Stimulated activated CD8-positive, alpha-beta memory T cell treated with anti-CD3 and anti-CD28 coated beads, Interleukin-12 subunit alpha, Interleukin-12 subunit beta, amount 100 ng/mL, for 1 hour (primary cell): ENCODE results near the gene MCOLN3.

Experiments
- DNase-seq: peaks from one replicate; pipeline ENCODE4 v3.0.0-alpha.2; 2020; ENCODE audit warnings: low read depth

Gene MCOLN3

GRCh38 chr1:85048296-85049064, at the start of gene MCOLN3:
MCOLN3 (minus strand) TSS chr1:85048500; CDS start chr1:85045360, 3,140 bp downstream.
- DNase-seq = no peak

GRCh38 chr1:85093644-85094043, 45.3 kb upstream of the MCOLN3 start:
- DNase-seq = no peak

- DNase-seq = no peak
Observed at GRCh38 chr1:85091671-85092280, 43.5 kb upstream of the MCOLN3 start.

GRCh38 chr1:85090225-85090624, 41.9 kb upstream of the MCOLN3 start:
- DNase-seq = no peak

- no peak for DNase-seq
Observed at GRCh38 chr1:85089203-85089602, 40.9 kb upstream of the MCOLN3 start.

DNA sequence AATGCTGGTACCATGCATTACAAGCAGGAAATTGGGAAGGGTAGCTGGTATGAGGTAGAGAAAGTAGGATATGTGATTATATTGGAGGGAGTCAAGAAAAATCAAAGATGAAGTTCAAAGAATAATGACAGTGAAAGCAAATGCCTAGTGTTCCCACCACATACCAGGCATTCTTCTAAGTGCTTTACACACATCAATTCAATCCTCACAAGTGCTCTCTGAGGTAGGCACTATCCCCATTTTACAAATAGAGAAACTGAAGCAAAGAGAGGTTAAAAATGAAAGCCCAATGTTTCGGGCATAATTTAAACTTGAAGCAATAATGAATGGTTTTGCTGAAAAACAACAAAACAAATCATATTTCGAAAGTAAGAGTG, 40.1 kb upstream of the MCOLN3 start:
- DNase-seq = no peak

DNA sequence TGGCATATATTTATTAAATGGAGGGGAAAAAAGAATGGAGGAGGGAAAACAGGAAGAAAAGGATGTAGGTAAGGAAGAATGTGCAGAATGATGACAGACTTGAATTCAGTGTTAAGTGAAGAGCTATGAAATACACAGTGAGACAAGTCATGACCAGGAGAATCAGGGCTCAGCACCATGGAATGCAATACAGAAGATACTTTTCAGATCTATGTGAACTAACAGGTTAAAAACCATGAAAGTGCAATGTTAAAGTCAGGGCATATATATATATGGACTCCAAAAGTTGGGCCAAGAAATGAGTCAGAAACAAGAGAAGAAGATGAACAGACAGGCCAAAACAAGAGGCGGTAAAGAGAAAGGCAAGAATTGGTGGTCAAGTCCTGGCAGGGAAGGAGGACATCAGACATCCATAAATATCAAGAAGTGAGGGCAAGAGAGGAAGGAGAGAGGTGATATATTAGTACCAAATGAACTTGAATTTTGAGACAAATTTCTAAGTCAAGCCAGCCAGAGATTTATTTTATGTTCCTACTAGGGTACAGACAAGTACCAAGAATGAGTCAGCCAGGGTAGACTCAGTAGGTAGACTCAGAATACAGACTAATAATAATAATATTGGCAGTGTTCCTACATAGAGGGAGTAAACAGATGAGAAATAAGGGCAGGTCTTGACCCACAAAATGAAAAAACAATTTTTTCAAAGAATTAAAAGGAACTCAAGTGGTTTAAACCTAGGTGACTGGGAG, 39.5 kb upstream of the MCOLN3 start:
- no peak for DNase-seq

GRCh38 chr1:85085417-85085816, 37.1 kb upstream of the MCOLN3 start:
- DNase-seq = no peak

DNA sequence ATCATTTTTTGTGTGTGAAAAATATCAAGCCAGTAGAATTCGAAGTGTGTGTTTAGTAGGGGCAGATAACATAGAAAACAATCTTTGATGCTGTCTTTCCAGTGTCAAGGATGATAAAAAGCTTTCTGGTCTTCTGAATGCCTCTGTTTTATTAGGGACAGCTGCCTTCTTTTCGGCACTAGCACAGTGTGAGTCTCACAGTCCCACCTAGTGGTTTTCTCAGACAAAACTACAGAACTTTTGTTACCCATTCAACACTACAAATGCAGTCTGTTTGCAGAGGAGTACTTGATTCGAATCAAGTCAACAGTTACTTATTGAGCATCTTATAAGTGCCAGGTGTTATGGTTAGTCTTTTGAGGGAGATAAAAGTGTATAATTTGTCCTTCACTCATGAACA, 30.6 kb upstream of the MCOLN3 start:
- no peak for DNase-seq

- no peak for DNase-seq
Observed at GRCh38 chr1:85074365-85074964, 26.2 kb upstream of the MCOLN3 start.

DNA sequence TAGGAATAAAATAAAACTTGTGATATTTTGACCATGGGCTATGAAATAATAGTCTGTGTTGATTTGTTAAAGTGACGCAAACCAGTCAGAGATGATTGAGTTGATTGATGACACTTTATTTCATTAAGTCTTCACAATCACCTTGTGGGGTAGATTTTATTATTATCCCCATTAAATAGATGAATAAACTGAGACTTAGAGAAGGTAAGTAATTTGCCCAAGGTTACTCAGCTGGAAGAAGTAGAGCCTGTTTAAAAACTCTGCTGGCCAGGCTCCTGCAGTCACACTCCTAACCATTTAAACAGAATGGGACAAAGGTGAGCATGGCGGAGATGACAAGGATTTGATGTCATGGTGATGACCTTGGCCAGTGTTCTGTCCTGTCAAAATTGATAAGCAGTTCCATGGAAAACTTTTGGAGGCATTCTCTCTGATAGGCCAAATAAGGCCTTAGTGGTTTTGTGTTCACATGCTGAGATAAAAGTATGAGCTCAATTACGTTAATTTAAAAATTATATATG, 22.7 kb upstream of the MCOLN3 start:
- no peak for DNase-seq

- DNase-seq = no peak
Observed at GRCh38 chr1:85068846-85069245, 20.5 kb upstream of the MCOLN3 start.

GRCh38 chr1:85065550-85065949, 17.2 kb upstream of the MCOLN3 start:
- no peak for DNase-seq

DNA sequence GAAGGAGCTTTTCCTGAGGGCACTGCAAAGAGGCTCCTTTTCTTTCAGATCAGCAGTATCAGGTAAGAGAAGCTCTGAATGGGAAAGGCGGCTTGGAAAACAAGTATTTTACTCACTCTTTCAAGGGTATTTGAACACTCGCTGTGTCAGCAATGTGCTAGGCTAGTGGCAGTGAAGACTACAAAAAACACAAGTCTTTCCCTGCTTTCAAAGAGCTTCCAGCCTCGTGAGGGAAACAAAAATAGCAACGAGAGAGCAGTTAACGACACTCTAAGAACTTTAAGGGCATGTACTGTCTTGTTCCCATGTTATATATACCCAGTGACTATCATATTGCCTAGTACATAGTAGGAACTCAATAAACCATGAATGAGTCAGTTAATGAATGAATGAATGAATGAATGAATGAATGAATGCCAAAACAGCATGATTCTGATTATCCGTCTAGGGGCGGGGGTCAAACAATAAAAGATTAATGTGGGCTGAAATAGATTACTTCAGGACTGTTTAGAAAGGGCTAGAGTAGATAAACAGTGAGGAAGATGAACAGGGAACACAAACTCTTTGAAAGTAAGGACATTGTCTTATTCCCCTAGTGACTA, 14.2 kb upstream of the MCOLN3 start:
- no peak for DNase-seq

- DNase-seq = peak; percentile 73
Observed at GRCh38 chr1:85061711-85062424, 13.6 kb upstream of the MCOLN3 start.

DNA sequence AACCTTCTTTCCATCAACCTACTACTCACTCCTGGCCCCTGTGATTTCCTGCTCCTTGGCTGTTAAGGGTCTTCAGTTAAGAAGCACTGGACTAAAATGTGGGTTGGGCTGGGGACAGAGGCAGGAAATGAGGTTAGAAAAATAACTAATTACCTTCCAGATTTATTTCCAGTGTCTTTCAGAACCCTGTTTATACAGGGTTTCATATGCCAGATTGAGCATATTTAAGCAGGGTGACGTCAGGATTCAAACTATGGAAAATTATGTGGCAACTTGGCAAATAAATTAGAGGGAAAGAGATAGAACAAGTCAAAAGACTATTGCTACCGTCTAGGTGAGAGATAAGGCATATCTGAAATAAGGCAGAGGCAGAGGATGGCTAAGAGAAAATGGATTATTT, 11.7 kb upstream of the MCOLN3 start:
- DNase-seq = no peak

- no peak for DNase-seq
Observed at GRCh38 chr1:85059563-85059962, 11.3 kb upstream of the MCOLN3 start.

DNA sequence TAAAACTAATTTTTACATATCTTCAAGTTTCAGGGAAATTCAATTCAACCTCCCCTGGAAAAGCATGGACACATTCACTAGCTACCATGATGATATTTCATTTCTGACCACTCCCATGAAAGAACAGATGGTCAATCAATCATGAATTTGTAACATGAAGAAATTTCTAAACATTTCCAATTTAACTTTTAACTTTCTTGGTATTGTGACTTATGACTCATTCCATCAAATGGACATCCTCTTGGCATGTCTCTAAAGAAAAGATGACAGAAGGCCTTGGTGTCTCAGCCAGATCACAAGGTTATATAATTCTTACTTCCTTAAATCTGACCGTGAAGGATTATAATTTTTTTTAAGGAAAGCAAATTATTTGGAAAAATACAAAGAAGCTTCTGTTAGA, 10.5 kb upstream of the MCOLN3 start:
- DNase-seq = no peak

DNA sequence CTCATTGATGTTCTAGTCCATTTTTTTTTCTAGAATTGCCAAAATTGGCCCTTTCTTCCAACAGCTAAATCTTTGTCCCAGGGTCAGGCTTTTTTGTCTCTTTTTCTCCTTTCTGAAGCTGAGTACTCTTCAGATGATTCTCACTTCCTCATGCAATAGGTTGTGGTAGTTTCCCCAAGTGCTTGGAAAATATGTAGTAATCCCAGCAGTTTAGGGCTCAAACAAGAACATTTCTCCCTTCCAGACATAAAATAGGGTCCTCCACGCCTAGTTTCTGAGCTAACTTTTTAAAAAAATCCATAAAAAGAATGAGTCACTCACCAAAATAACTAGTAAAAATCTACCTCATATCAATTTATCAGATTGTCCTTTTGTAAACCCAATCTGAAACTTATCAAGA, 10.0 kb upstream of the MCOLN3 start:
- DNase-seq = no peak

DNA sequence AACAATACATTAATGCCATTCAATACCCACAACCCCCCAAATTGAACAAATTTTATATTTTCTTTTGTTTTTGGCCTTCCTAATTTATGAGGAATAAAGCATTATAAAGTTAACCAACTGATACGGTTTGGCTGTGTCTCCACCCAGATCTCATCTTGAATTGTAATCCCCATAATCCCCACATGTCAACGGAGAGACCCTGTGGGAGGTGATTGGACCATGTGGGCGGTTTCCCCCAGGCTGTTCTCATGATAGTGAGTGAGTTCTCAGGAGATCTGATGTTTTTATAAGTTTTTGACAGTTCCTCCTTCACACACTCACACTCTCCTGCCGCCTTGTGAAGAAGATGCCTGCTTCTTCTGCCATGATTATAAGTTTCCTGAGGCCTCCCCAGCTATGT, 6.4 kb upstream of the MCOLN3 start:
- no peak for DNase-seq

DNA sequence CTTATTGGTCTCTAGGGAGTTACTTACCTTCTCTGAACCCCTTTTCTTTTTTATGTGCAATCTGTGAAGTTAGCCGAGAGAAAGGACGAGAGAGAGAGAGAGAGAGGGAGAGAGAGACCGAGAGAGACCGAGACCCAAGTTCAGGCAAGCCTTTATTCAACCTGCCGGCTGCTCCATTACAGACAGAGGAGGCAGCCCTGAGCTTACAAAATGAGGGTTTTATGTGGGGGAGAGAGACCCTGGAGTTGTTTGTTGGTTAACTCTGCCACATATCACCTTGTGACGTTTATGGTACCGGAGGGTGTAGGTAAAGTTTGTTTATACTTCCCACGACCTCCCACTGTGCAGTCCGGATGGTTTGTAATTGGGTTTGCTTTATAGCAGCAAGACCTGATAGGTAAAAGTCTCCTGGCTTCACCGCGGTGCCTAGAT, 1.5 kb upstream of the MCOLN3 start:
- no peak for DNase-seq
